HG03097 (cell line): ENCODE data around the gene TLK2.
"Not testable (repeated sequence)": the region's sequence is repeated elsewhere in the genome, so short reads cannot be mapped to it uniquely, and the experiment has no call there.

Source experiments
- ATAC-seq: cut with Tn5 transposase; IDR thresholded peaks from one replicate; pipeline ENCODE4 v1.9.1; 2021; ENCODE audit not compliant: unreplicated experiment, low FRiP score

TLK2 gene

GRCh38 chr17:62479639-62480258 lies 1.1 kb downstream of the TLK2 start:
- ATAC-seq = not testable (repeated sequence)

- not testable (repeated sequence) for ATAC-seq
Measured at GRCh38 chr17:62482553-62482952, 3.9 kb downstream of the TLK2 start.

GRCh38 chr17:62490990-62491389 lies 12.4 kb downstream of the TLK2 start:
- ATAC-seq = not testable (repeated sequence)

- ATAC-seq = not testable (repeated sequence)
Measured at GRCh38 chr17:62493049-62493655, 14.5 kb downstream of the TLK2 start.

- not testable (repeated sequence) for ATAC-seq
Measured at GRCh38 chr17:62494073-62494472, 15.4 kb downstream of the TLK2 start.

GRCh38 chr17:62496344-62496743 lies 17.7 kb downstream of the TLK2 start:
- ATAC-seq = not testable (repeated sequence)

- ATAC-seq = not testable (repeated sequence)
Measured at GRCh38 chr17:62498796-62499195, 20.2 kb downstream of the TLK2 start.

GRCh38 chr17:62500463-62500862 lies 21.8 kb downstream of the TLK2 start:
- ATAC-seq = not testable (repeated sequence)

- not testable (repeated sequence) for ATAC-seq
Measured at GRCh38 chr17:62504857-62505256, 26.2 kb downstream of the TLK2 start.

GRCh38 chr17:62507191-62507836 lies 28.7 kb downstream of the TLK2 start:
- peak; percentile 56 for ATAC-seq

- ATAC-seq = not testable (repeated sequence)
Measured at GRCh38 chr17:62510247-62510819, 31.7 kb downstream of the TLK2 start.

GRCh38 chr17:62511014-62511413 lies 32.4 kb downstream of the TLK2 start:
- ATAC-seq = not testable (repeated sequence)

GRCh38 chr17:62516376-62516775 lies 37.8 kb downstream of the TLK2 start:
- not testable (repeated sequence) for ATAC-seq

GRCh38 chr17:62521295-62521694 lies 42.7 kb downstream of the TLK2 start:
- ATAC-seq = not testable (repeated sequence)

- ATAC-seq = not testable (repeated sequence)
Measured at GRCh38 chr17:62524077-62524476, 45.5 kb downstream of the TLK2 start.

GRCh38 chr17:62525317-62525716 lies 46.7 kb downstream of the TLK2 start:
- not testable (repeated sequence) for ATAC-seq

- not testable (repeated sequence) for ATAC-seq
Measured at GRCh38 chr17:62530936-62531335, 52.3 kb downstream of the TLK2 start.

GRCh38 chr17:62536557-62536956 lies 57.9 kb downstream of the TLK2 start:
- not testable (repeated sequence) for ATAC-seq

GRCh38 chr17:62541073-62541472 lies 62.4 kb downstream of the TLK2 start:
- not testable (repeated sequence) for ATAC-seq

- ATAC-seq = not testable (repeated sequence)
Measured at GRCh38 chr17:62543278-62543775, 64.7 kb downstream of the TLK2 start.

GRCh38 chr17:62546066-62546465 lies 67.4 kb downstream of the TLK2 start:
- not testable (repeated sequence) for ATAC-seq
